Subcutaneous adipose tissue (tissue), 4 donors: ENCODE measurements around the gene FXYD7. TPM values are rescaled to one million over a fixed set of nuclear protein-coding genes. Genes with fewer than 3 reads are reported as not detected.

Experiments used
- CTCF ChIP-seq: fragments of 450-650 bp; IDR thresholded peaks from one replicate; pipeline ENCODE4 v1.5.1; 2016; ENCODE audit warnings: low read depth, mild to moderate bottlenecking, control low read depth, antibody characterized with exemption, moderate library complexity
- small RNA-seq: library from RNA; depleted of rRNA; stranded (forward); fragments of <200 nt; gene quantifications from one replicate; pipeline ENCODE3, GENCODE V24; 2016
- total RNA-seq, 4 donors: library from RNA; depleted of rRNA; stranded (reverse); fragments of >200 nt; gene quantifications; one replicate each; pipeline ENCODE4 v1.1.0, GENCODE V29; 2016

The FXYD7 gene
- total RNA-seq, 4 donors from 2014 or later, result 1.1 TPM; not detected in 3

DNA sequence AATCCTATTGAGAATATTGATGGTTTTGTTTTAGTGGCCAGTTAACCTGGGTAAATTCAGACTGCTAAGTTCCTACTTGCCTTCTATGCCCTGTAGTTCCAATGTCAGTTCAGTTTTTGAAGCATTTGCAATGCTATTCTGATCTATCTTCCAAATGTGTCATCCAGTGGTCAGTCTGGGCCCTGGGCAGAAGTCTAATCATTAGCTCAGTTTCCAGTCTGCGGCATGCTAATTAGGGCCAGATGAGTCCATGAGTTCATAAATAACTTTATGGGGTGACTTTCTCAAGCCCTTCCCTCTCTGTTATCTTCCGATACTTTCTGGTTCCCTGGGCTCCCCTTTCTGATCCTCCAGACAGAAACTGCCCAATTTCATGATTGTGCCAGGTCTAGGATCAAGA, 52.8 kb downstream of the FXYD7 start:
- TF ChIP-seq CTCF, result no peak

DNA sequence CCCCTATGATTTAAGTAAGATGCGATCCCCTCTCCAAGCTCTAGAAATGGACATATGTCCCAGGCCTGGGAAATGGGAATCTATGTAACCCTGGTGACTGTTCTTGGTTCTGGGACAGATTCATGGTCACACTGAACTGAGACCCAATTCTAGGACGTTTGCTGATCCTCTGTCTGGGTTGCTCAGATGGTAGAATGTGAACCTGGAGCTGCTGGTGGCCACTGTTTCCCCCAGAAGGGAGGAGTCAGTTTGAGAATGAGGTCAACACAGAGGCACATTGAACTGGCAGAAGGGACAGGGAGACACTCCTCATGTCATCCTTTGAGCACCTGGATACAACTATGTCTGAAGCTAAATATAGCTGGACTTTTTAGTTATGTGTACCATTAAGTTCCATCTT, 56.4 kb downstream of the FXYD7 start:
- no peak for TF ChIP-seq CTCF

DNA sequence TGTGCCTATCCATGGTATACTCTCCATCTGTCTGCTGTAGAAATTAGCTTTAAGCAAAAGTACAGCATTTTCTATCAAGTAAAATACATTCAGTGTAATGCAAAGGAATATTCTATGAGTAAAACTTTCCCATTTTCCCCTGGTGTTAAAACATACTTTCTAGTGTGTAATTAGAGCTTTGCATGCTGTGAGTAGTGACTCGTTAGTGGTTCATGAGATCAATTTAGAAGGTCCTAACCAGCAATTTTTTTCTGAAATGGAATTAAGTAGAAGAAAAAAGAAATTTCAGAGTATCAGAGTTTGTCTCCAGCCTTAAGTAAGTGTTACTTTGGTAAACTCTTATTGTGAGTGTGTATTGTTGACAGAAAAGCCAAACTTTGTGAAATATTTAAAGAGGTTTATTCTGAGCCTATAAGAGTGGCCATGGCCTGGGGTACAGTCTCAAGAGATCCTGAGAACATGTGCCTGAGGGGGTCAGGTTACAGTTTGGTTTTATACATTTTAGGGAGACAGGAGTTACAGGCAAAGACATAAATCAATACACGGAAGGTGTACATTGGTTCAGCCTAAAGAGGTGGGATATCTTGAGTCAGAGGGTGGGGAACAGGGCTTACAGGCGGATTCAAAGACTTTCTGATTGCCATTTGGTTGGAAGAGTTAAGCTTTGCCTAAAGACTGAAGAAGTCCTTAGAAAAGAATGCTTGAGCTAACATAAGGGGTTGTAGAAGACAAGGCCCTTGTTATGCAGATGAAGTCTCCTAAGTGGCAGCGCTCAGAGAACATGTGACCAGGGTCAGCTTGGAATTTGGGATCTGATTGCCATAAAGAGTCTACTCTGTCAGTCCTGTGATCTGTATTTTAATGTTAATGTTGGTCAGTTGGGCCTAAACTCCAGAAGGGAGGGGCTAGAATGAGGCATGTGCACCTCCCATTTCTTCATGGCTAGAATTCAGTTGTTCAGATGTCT, 60.0 kb downstream of the FXYD7 start:
- TF ChIP-seq CTCF, result no peak

Small RNAs within 50 kb of the gene (small RNA-seq; reads per million reads assigned to genes)
- not detected for gene AC020907.2

Other genes starting within 250 kb of the FXYD7 start
- gene ZNF30, start 216.4 kb upstream of the FXYD7 start, total RNA-seq, result 1 to 10 TPM; 1.8 to 3.4 (median 2.4) TPM
- 10 to 100 TPM in 1 of 4 donors, 1 to 10 TPM in 3; 7.3 to 17.3 (median 7.7) TPM for gene ZNF792, start 179.0 kb upstream of the FXYD7 start, total RNA-seq
- gene GRAMD1A, start 142.9 kb upstream of the FXYD7 start, total RNA-seq, result 10 to 100 TPM; 27.6 to 55.9 (median 34.0) TPM
- 10 to 100 TPM in 1 of 4 donors, 1 to 10 TPM in 3; 8.5 to 18.1 (median 9.6) TPM for gene SCN1B, start 112.8 kb upstream of the FXYD7 start, total RNA-seq
- gene HPN, start 101.5 kb upstream of the FXYD7 start, total RNA-seq, result 1 to 10 TPM in 3 of 4 donors, under 1 TPM in 1; 0.17 to 3.8 (median 1.4) TPM
- 1 to 10 TPM in 2 of 4 donors, not detected in 2; 1.7 to 2.0 TPM for gene FXYD3, start 27.4 kb upstream of the FXYD7 start, total RNA-seq
- 10 to 100 TPM; 11.6 to 34.1 (median 21.3) TPM for gene LGI4, start 8.2 kb upstream of the FXYD7 start, total RNA-seq
- 100 to 1,000 TPM in 1 of 4 donors, 10 to 100 TPM in 3; 28.7 to 108 (median 37.8) TPM for gene FXYD1, start 4.4 kb upstream of the FXYD7 start, total RNA-seq
- 100 to 1,000 TPM in 1 of 4 donors, 10 to 100 TPM in 3; 43.7 to 120 (median 52.4) TPM for gene FXYD5, start 11.5 kb downstream of the FXYD7 start, total RNA-seq
- gene FAM187B, start 85.5 kb downstream of the FXYD7 start, total RNA-seq, result not detected
- 10 to 100 TPM in 1 of 4 donors, 1 to 10 TPM in 3; 4.0 to 15.8 (median 5.0) TPM for gene LSR, start 105.7 kb downstream of the FXYD7 start, total RNA-seq
- gene USF2, start 125.7 kb downstream of the FXYD7 start, total RNA-seq, result 100 to 1,000 TPM in 2 of 4 donors, 10 to 100 TPM in 2; 42.4 to 121 (median 99.2) TPM
- gene HAMP, start 139.3 kb downstream of the FXYD7 start, total RNA-seq, result not detected
- not detected for gene MAG, start 148.9 kb downstream of the FXYD7 start, total RNA-seq
- gene CD22, start 185.9 kb downstream of the FXYD7 start, total RNA-seq, result 10 to 100 TPM in 1 of 4 donors, 1 to 10 TPM in 2, not detected in 1; 3.2 to 11.7 (median 6.2) TPM
- not detected for gene FFAR1, start 204.6 kb downstream of the FXYD7 start, total RNA-seq
- 1 to 10 TPM in 3 of 4 donors, under 1 TPM in 1; 0.44 to 4.3 (median 2.2) TPM for gene FFAR3, start 215.2 kb downstream of the FXYD7 start, total RNA-seq
- under 1 TPM in 1 of 4 donors, not detected in 3; 0.51 TPM for gene GPR42, start 227.8 kb downstream of the FXYD7 start, total RNA-seq